HG03521 (cell line): Measurements from ENCODE around the gene PHLDB2.

Source experiments
- ATAC-seq: cut with Tn5 transposase; IDR thresholded peaks from one replicate; pipeline ENCODE4 v1.9.1; 2021; ENCODE audit warnings: mild to moderate bottlenecking, moderate library complexity; ENCODE audit not compliant: unreplicated experiment

PHLDB2 gene

DNA sequence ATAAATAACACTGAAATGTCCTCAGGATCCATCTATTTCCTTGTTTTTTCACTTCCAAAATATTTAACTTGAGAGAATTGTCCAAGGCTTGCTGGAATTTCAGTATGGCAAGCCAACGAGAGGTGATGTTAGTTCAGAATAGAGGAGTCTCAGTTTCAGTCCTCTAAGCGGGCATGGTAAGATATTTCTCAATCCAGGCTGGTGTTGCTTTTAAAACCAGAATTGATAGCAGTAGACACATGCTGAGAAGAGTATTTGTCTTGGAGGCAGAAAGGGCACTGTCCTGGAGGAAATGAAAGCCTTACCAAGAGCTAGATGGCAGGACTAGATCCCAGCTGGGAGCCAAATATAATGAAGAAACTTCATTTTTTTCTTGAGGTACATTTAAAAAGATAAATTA lies 23.1 kb downstream of the PHLDB2 start:
- ATAC-seq: no peak

DNA sequence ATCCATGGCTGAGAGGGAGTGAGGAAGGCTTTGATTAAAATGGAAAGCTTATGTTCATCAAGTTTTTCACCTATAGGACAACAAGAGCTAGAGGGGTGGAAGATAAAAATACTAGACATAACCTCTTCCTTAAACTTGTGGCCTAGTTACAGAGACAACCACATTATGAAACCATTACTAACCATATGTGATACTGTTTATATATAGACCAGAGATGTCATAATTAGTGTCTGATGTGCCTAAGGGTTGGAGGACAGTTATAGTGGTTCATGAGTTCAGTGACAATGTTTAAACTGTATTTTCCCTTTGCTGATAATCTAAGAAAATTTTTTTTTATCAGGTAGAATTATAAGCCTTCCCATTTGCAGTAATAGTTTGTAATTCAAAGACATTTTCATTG lies 23.7 kb downstream of the PHLDB2 start:
- ATAC-seq: peak; percentile 99

DNA sequence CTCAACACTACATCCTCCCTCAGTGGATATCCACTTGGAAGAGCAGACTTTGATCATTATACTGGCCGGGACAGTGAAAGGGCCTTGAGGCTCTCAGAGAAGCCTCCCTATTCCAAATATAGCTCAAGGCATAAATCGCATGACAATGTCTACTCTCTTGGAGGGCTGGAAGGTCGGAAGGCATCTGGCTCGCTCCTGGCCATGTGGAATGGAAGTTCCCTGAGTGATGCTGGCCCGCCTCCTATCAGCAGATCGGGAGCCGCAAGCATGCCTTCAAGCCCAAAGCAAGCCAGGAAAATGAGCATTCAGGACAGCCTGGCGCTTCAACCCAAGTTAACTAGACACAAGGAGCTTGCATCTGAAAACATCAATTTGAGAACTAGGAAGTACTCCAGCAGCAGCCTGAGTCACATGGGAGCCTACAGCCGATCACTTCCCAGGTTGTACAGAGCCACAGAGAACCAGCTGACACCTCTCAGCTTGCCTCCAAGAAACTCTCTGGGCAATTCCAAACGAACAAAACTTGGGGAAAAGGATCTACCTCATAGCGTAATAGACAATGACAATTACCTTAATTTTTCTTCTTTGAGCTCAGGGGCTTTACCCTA lies 25.4 kb downstream of the PHLDB2 start:
- no peak for ATAC-seq

DNA sequence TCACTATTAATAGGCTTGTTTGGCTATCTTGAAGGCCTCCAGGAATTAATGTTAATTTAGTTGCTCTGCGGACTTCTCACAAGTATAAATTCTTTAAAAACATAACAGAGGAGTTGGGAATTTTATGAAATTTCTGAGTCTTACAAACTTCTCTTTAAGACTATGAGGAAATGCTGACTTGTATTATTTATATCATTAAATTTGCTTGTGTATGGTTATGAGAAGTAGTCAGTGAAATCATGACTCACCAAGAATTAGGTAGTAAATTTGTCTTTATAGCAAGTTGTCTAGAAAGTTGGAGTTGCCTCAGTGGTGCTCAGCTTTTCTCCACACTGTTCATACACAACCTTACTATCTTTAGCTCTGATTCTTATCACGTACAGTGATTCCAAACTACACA lies 26.5 kb downstream of the PHLDB2 start:
- ATAC-seq: no peak

DNA sequence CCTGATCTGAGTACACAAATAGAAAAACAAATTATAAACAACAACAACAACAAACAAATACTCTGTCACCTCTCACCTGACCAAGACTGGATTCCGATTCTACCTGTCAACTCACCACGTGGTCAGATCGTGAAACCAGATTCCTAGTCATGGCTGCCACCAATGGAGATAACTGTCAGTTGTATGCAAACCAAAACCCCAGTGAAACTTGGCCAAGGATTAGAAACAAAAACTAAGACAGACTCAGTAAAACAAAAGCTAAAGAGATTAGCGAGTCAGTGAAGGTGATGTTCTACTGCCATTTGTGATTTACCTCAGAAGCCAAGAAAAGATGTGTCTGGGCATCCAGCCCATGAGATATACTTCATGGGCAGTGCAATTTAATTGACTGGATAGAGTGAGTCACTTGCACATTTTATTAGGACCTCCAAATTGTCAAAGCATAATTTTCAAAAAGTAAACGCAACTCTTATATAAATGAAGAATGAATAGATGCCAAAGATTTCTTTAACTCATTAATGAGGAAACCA lies 31.1 kb downstream of the PHLDB2 start:
- no peak for ATAC-seq

DNA sequence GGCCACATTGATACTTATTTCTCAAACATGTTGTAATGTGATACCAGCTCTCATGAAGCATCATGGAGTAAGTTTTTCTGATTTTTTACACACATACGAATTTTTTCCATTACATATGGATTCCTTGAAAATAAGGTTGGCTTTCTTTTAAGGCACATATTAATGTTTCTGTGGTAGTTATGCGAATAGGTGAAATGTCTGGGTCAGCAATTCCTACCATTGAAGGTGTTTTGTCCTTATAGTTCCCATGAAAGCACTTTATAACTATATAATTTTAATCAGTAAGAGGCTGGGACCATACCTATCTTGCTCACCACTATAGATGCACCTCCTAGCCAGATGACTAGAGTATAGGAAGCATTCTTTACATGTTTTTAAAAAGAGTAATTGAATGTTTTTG lies 33.0 kb downstream of the PHLDB2 start:
- no peak for ATAC-seq

DNA sequence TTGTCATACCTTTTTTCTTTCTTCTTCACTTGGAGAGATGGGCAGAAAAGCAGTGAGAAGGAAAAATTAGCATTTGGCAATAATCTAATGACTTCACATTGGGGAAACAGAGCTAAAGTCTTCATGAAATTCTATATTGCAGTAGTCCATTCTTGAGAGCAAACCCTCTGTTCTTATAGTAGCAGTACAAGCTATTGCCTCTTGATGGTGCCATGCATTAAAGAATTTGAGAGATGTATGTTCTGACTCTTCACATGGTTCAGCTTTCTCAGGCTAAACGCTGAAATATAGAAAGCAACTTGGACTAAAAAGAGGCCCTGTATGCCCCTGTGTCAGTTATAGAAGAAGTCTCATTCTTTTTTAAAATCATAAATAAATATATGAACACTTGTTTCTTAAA lies 36.0 kb downstream of the PHLDB2 start:
- ATAC-seq: no peak

DNA sequence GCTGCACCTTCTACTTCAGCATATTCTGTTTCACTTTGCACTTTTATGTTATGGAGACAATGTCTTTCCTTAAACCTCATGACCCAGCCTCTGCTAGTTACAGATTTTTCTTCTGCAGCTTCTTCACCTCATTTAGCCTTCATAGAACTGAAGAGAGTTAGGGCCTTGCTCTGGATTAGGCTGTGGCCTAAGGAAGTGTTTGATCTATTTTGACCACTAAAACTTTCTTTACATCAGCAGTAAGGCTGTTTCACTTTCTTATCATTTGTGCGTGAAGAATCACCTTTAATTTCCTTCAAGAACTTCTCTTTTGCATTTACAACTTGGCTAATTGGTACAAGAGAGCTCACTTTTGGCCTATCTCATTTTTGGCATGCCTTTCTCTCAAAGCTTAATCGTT lies 40.9 kb downstream of the PHLDB2 start:
- ATAC-seq: no peak

DNA sequence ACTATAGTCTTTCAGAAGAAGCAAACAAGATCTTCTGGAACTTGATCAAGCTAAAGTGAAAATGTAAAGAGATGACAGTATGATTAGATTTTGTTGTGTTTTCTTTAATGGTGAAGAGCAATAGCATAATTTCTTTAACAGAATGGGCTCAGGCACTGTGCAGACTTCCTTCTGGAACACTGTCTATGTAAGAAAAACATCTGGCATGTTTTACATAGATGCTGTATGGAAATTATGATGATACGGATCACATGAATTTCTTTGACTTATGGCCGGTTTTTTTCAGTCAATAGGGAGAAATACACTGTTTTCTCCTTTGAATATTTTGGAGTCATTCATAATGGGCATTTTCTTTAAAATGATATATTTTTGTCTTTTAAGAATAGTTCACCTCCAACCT lies 42.6 kb downstream of the PHLDB2 start:
- no peak for ATAC-seq

DNA sequence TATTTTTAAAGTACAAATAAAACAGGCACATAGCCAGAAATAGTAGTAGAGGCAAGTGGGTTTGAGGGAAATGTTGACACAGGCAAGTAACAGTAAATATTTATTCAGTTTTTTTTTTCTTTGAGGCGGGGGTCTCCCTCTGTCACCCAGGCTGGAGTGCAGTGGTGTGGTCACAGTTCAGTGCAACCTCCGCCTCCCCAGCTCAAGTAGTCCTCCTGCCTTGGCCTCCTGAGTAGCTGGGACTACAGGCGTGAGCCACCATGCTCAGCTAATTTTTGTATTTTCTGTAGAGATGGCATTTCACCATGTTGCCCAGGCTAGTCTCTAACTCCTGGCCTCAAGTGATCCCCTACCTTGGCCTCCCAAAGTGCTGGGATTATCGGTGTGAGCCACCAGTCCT lies 43.5 kb downstream of the PHLDB2 start:
- ATAC-seq: no peak

DNA sequence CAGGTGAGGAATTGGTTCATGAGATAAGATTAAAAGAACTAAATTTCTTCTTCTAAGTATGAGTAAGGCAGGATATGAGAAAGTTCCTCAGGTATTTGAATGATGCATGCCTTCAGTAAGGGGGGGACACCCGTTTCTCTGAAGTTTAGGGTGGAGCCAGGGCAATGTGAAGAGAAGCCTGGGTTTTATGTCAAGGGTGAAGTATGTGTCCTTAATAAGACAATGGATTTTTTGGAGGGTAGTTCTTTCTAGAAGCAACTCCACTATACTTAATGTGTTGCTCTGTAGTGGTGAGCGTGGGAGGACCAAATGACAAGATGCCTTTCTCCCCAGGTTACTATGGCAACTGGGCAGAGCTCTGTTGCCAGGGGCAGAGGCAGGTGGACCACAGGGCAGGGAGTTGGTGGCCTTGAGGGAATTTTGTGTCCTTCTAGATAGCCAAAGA lies 44.0 kb downstream of the PHLDB2 start:
- ATAC-seq: no peak

DNA sequence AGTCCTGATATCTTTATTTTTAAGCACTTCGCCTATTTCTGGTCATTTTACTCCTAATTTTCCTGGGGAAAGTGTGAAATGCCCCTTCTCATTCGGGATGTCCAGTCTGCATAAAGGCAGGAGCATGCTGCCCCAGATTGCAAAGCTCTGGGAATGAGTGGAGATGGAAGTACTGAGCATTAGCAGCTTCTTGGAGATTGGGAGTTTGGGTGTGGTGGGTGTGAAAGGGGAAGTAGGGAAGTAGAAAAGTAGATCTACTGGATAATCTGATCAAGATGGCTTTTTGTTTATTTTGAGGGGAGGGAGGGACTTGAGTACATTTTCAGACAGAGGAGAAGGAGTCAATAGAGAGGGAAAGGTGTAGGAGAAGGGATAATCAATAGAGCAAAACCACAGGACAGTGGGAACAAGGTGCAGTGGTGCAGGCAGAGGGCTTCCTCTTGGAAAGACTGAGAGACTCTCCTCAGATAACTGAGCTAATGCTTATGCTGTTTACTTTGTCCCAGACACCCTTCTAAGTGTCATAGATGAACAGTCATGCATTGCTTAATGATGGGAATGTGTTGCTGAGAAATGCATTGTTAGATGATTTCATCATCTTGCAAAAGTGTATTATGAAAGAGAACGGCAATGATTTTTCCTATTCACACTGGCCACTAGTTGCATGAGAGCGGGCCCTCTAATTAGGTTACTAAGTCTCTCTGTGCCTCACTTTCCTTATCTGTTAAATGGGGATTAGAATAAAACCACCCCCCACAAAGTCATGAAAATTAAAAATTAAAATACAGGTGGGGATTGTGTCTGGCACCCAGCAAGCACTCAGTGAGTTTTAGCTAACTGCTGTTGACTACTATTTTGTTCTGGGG lies 45.5 kb downstream of the PHLDB2 start:
- no peak for ATAC-seq

DNA sequence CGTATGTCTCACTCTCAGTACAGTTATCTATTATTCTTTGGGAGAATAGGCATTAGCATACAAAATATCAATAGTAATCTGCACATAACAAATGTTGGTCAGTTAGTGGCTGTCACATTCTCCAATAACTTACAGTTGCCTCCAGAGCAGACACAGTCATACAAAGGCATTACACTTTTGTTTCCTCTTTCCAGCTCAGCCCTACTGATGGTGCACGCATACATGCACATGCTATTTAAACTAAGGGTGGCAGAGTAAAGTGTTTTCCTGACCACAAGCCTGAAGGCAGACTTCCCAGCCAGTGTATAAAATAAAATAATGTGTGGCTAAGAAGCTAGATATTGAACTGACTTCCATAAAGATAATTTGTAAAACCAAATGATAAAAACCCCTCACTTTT lies 47.6 kb downstream of the PHLDB2 start:
- no peak for ATAC-seq

DNA sequence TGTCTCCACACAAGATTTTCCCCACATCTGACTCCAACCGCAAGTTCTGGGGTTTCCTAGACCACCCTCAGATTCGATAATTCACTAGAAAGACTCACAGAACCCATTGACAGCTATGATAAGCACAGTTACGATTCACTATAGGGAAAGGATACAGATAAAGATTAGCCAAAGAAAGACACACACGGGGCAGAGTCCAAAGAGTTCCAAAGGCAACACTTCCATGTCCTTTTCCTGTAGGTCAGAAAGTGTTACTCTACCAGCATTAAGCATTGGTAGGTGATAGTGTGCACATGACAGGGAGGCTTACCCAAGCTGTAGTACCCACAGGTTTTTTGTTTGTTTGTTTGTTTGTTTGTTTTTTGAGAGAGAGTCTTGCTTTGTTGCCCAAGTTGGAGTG lies 48.1 kb downstream of the PHLDB2 start:
- no peak for ATAC-seq

DNA sequence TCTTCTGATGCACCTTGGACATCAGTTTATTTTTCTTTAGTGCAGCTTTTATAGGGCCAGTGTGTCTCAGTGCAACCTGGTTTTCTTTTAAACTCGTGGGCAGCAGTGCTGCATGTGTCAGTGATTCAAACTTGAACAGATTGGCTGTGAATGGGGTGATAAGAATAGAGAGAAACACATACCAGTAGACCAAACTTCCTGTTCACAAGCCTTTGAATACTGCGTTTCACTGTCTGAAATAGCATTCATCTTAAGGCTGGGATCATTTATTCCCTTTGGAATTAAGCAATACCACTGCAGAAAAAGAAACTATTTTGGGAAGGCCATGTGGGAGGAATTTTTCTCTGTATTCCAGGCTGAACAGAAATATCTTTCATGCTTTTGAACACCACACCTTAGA lies 51.7 kb downstream of the PHLDB2 start:
- no peak for ATAC-seq

DNA sequence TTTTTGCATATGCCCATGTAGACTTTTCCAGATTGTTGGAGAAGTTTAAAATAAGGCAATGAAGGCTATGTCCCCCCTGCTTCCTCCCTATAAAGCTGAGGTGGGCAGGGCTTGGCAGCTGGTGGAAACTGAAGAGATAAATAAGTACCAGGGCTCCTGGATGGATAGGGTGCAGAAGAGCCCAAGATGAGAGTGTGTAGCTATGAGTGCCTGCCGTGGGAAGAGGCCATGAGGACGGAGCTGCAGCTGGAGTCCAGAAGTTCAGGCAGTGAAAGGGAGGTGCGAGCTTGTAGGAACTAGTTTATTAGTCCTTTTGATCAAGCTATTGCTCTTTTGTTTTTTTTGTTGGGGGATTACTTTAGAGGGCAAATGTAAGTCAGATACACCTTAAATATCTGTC lies 52.4 kb downstream of the PHLDB2 start:
- ATAC-seq: no peak

DNA sequence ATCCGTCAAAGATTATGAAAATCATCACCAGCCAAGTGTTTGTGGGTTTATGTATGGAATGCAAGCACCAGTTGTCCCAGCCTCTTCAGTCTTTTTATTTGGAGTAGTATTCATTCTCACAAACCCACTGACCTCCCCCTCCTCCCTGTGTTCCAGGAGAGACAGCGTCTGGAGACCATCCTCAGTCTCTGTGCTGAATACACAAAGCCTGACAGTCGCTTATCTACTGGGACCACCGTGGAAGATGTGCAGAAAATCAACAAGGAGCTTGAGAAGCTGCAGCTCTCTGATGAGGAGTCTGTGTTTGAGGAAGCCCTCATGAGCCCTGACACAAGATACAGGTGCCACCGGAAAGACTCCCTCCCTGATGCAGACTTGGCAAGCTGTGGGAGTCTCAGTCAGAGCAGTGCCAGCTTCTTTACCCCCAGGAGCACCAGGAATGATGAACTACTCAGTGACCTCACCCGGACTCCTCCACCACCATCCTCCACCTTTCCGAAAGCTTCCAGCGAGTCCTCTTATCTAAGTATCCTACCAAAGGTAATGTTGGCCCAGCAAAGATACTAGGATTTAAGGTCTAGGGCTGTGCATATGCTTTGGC lies 54.2 kb downstream of the PHLDB2 start:
- no peak for ATAC-seq

DNA sequence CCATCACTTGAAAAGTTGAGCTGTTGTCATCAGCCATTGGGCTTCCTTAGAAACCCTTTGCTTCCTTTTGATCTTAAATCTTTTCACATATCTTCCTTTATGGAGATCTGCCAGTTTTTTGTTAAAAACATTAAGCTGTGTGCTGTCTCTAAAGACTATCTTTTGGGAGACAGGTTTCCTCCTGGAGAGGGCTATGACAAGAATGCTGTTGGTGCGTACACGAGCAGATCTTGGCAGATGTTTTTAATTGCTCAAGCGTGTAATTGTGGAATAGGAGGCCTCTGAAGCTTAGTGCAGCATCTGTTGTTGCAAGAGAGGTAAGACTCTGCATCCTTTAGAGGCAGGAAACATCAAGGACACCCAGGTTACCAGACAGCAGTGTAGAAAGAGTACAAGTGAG lies 56.8 kb downstream of the PHLDB2 start:
- no peak for ATAC-seq

DNA sequence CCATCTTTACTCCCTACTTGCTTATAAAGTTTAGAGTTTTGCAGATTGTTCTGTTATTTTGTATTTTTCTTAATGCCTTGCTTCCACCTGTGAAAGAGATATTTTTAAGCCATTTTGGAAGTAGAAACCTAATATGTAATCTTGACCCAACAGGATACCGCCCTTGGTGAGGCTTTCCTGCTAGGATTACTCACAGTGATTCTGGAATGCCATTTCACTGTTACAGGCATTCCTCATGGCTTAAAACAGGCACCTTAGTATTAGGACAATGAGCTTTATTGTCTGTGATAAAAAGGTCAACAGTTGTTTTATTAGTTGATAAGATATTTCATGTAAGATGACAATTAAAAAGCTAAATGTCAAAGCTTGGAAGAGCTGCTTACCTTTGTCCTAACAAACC lies 58.2 kb downstream of the PHLDB2 start:
- no peak for ATAC-seq

DNA sequence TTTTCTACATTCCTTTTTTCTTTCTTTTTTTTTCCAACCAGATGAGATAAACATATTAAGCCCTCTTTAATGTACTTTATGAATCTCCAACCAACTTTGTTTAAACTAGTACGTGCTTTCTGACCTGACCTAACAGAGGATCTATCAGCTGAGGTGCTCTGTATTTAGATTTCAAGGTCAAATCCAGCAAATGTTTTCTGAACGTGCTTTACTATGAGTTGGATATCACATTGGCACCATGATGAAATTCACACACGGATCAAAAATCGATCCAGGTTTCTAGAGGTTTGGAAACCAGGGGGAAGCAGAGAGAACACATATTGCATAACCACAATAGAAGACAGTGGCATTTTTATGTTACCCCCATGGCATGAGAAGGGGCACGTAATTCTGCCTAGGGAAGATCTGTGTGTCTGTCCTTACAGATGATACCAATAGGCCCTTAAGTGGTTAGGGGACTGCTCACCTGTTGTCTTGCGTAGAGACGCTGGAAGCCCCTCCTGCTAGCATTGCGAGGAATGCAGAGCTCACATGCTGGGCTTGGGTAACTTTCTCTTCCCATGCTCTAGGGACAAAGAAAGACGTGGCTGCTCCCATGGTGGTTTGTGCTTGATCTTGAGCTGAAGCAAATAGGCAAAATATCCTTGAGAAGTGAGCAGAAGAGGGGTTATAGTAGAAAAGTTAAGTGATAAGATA lies 60.5 kb downstream of the PHLDB2 start:
- ATAC-seq: no peak

DNA sequence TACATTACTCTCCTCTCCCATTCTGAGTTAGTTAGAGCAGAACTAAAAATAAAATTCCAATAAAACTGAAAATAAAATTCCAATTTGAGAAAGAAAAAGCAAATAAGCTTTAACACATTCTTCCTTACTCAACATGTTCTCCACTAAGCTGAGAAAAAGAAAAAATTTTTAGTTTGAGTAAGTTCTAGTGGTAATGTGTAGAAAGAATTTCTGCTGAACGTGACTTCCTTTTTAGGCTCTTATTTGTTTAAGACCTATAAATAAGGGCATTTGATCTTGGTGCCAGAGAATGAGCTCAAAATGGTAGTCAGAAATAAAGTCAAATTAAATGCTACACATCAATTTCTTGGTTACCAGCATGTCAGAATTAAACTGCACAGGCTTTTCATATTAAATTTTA lies 62.1 kb downstream of the PHLDB2 start:
- no peak for ATAC-seq
